ENCODE data around the gene FXR1. TPM values are rescaled to one million over a fixed set of nuclear protein-coding genes. Genes with fewer than 3 reads are reported as not detected.

FXR1 gene
- total RNA-seq, 1 experiment from 2014 or later, result 133 TPM

DNA sequence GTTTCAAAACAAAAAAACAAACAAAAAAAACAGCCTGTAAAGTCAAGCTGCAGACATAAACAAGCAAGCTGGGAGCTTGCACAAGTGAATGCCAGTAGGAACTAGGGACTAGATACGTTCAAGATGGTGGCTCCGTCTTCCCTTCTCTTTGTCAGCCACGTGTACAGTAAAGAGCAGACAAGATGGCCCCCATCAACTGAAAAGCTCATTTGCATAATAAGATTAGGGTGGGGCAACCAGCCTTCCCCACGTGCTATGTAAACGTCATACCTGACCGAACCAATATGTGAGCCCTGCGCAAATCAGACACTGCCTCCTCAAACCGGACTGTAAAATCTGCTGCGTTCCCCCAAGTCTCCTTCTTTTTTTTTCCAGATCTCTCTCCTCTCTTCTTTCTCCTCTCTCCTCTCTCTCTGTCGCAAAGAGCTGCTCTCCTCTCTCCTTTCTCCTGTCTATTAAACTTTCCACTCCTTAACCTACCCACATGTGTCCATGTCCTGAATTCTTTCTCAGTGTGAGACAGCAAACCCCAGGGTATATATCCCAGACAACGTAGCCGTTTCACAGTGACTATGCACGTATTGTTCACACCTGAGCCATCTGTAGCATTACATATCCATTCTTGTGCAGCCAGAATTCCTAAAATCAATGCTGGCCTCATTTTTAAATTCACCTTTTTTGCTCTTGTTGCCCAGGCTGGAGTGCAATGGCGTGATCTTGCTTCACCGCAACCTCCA is 31.2 kb upstream of the FXR1 start:
- no peak overlapping the region for H3K4me2 ChIP-seq (ENCODE audit: low read length)
- POLR2A ChIA-PET (ENCODE audit: unreplicated experiment), result no interaction called here
- no peak for TF ChIP-seq EZH2 (IDR thresholded peaks at IDR 0.05; ENCODE audit: low read length, unreplicated experiment)
- TF ChIP-seq, protein P1, sequence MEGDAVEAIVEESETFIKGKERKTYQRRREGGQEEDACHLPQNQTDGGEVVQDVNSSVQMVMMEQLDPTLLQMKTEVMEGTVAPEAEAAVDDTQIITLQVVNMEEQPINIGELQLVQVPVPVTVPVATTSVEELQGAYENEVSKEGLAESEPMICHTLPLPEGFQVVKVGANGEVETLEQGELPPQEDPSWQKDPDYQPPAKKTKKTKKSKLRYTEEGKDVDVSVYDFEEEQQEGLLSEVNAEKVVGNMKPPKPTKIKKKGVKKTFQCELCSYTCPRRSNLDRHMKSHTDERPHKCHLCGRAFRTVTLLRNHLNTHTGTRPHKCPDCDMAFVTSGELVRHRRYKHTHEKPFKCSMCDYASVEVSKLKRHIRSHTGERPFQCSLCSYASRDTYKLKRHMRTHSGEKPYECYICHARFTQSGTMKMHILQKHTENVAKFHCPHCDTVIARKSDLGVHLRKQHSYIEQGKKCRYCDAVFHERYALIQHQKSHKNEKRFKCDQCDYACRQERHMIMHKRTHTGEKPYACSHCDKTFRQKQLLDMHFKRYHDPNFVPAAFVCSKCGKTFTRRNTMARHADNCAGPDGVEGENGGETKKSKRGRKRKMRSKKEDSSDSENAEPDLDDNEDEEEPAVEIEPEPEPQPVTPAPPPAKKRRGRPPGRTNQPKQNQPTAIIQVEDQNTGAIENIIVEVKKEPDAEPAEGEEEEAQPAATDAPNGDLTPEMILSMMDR (conservative IDR thresholded peaks at IDR 0.05; ENCODE audit: low read depth, low read length), result no peak
- TF ChIP-seq EZH2phosphoT487 (IDR thresholded peaks at IDR 0.05; ENCODE audit: borderline replicate concordance, low read length), result no peak
- no peaks in the 10 kb centered on the region for H3K9me2 ChIP-seq (replicated peaks; ENCODE audit: low read length)
- CTCF ChIA-PET, result no interaction called here
- DNase-seq (no peak), ATAC-seq (no peak)
- no peak overlapping the region for H3K27ac ChIP-seq (ENCODE audit: low read length)
- peaks cover 23% of the 10 kb centered on the region for H3K27me3 ChIP-seq (ENCODE audit: low read length)
- H3K9me3 ChIP-seq (ENCODE audit: low read length), result no peaks in the 10 kb centered on the region
- intact Hi-C loops (cut with micrococcal nuclease), result no loop called here
- H3K9ac ChIP-seq (ENCODE audit: low read length), result no peak overlapping the region
- no peak overlapping the region for H2AFZ ChIP-seq (ENCODE audit: low read length)
- H3F3A ChIP-seq (ENCODE audit: low read length, unreplicated experiment), result no peaks in the 10 kb centered on the region
- H4K20me1 ChIP-seq (ENCODE audit: low read length), result no peaks in the 10 kb centered on the region
- H3K79me2 ChIP-seq (ENCODE audit: low read length), result no peaks in the 10 kb centered on the region
- H3K4me1 ChIP-seq (ENCODE audit: insufficient read depth, low read length), result no peaks in the 10 kb centered on the region
- H3K36me3 ChIP-seq (ENCODE audit: low read depth, low read length), result no peaks in the 10 kb centered on the region
- no peak overlapping the region for H3K4me3 ChIP-seq (ENCODE audit: low read length)
- no TSS peak for BruUV-seq (replicated peaks)

DNA sequence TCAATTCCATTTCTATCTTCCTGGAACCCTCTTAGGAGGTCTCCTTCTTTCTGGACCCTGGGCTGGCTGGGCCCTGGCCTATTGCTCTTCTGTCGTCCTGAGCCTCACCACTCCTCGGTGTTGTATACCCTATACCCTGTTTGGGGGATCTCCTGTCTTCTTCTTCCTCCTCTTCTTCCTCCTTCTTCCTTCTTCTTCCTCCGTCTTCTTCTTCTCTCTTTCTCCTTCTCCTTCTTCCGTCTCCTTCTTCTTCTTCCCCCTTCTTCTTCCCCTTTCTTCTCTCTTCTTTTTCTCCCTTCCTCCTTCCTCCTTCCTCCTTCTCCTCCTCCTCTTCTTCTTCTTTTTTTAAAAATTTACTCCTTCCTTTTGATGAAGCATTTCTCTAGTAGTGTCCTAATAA is 30.4 kb upstream of the FXR1 start:
- DNase-seq (no peak), ATAC-seq (no peak)
- no peaks in the 10 kb centered on the region for H3K36me3 ChIP-seq (ENCODE audit: low read depth, low read length)
- ChIA-PET CTCF (no interaction called here), POLR2A (ENCODE audit: unreplicated experiment) (no interaction called here)
- H2AFZ ChIP-seq (ENCODE audit: low read length), result no peak overlapping the region
- H4K20me1 ChIP-seq (ENCODE audit: low read length), result no peaks in the 10 kb centered on the region
- no peak overlapping the region for H3K27ac ChIP-seq (ENCODE audit: low read length)
- no peak overlapping the region for H3K4me2 ChIP-seq (ENCODE audit: low read length)
- intact Hi-C loops (cut with micrococcal nuclease), result no loop called here
- H3K4me1 ChIP-seq (ENCODE audit: insufficient read depth, low read length), result no peaks in the 10 kb centered on the region
- H3K9me2 ChIP-seq (replicated peaks; ENCODE audit: low read length), result no peaks in the 10 kb centered on the region
- H3K79me2 ChIP-seq (ENCODE audit: low read length), result no peaks in the 10 kb centered on the region
- BruUV-seq (replicated peaks), result no TSS peak
- no peak overlapping the region for H3K4me3 ChIP-seq (ENCODE audit: low read length)
- H3F3A ChIP-seq (ENCODE audit: low read length, unreplicated experiment), result no peaks in the 10 kb centered on the region
- TF ChIP-seq EZH2 (IDR thresholded peaks at IDR 0.05; ENCODE audit: low read length, unreplicated experiment), result no peak
- no peak for TF ChIP-seq EZH2phosphoT487 (IDR thresholded peaks at IDR 0.05; ENCODE audit: borderline replicate concordance, low read length)
- TF ChIP-seq, protein P1 (conservative IDR thresholded peaks at IDR 0.05; ENCODE audit: low read depth, low read length), result no peak
- no peak overlapping the region for H3K9ac ChIP-seq (ENCODE audit: low read length)
- peaks cover 17% of the 10 kb centered on the region for H3K27me3 ChIP-seq (ENCODE audit: low read length)
- 0 out of 2 replicates have a peak, but pooled peaks cover 5% of the 10 kb centered on the region for H3K9me3 ChIP-seq (ENCODE audit: low read length)

DNA sequence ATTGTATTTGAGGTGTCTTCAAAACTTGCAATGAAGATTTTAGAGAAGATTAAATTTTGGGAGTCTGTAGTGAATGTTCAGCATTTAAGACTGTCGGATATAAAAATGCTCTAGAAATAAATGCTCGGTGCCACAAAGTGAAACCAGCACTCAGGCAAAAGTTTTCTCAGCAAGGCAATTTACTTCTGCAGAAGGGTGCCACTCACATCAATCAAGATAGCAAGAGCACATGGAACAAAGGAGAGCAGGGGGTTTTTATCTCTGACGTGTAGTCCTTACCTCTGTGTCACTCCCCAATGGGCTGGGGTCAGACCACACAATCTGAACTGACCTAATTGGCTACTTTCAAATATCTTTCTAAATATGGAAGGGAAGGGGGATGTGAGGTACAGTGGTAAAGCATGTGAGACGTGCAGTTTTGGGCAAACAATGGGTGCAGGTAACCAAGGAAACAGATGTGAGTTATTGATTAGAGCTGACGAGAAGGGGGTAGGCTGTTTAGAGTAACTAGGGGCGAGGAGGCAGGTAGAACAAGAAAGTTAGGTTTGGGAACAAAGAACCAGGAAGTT is 23.4 kb upstream of the FXR1 start:
- no peak overlapping the region for H3K4me3 ChIP-seq (ENCODE audit: low read length)
- ChIA-PET CTCF (no interaction called here), POLR2A (ENCODE audit: unreplicated experiment) (no interaction called here)
- no peaks in the 10 kb centered on the region for H3K4me1 ChIP-seq (ENCODE audit: insufficient read depth, low read length)
- H3K4me2 ChIP-seq (ENCODE audit: low read length), result no peak overlapping the region
- TF ChIP-seq, protein P1 (conservative IDR thresholded peaks at IDR 0.05; ENCODE audit: low read depth, low read length), result no peak
- TF ChIP-seq EZH2phosphoT487 (IDR thresholded peaks at IDR 0.05; ENCODE audit: borderline replicate concordance, low read length) (no peak), EZH2 (IDR thresholded peaks at IDR 0.05; ENCODE audit: low read length, unreplicated experiment) (no peak)
- no peak overlapping the region for H3K9ac ChIP-seq (ENCODE audit: low read length)
- no peaks in the 10 kb centered on the region for H3K36me3 ChIP-seq (ENCODE audit: low read depth, low read length)
- no peaks in the 10 kb centered on the region for H3K79me2 ChIP-seq (ENCODE audit: low read length)
- no peak overlapping the region for H3K27ac ChIP-seq (ENCODE audit: low read length)
- H3K27me3 ChIP-seq (ENCODE audit: low read length), result no peaks in the 10 kb centered on the region
- H3F3A ChIP-seq (ENCODE audit: low read length, unreplicated experiment), result no peaks in the 10 kb centered on the region
- ATAC-seq (no peak), DNase-seq (no peak)
- no peaks in the 10 kb centered on the region for H4K20me1 ChIP-seq (ENCODE audit: low read length)
- no TSS peak for BruUV-seq (replicated peaks)
- H2AFZ ChIP-seq (ENCODE audit: low read length), result no peak overlapping the region
- 0 out of 2 replicates have a peak, but pooled peaks cover 10% of the 10 kb centered on the region for H3K9me3 ChIP-seq (ENCODE audit: low read length)
- H3K9me2 ChIP-seq (replicated peaks; ENCODE audit: low read length), result no peaks in the 10 kb centered on the region
- intact Hi-C loops (cut with micrococcal nuclease), result no loop called here

All from PC-3 (cell line).